Measurements from ENCODE around the gene SUMF1. TPM values are rescaled to one million over a fixed set of nuclear protein-coding genes. Genes with fewer than 3 reads are reported as not detected.

The SUMF1 gene
- total RNA-seq, 1 donor from 2014 or later, result 27.9 TPM

GRCh38 chr3:4359805-4360502, 107.1 kb downstream of the SUMF1 start:
- Mint-ChIP-seq H3K9me3 (no peaks in the 10 kb centered on the region), H3K27me3 (no peaks in the 10 kb centered on the region), H3K27ac (no peak overlapping the region)

GRCh38 chr3:4358273-4358672, 108.8 kb downstream of the SUMF1 start:
- H3K36me3 Mint-ChIP-seq, result peaks cover 12% of the 10 kb centered on the region
- no peaks in the 10 kb centered on the region for H3K9me3 Mint-ChIP-seq
- no peak for DNase-seq (ENCODE audit: extremely low spot score, unreplicated experiment)
- H3K4me1 Mint-ChIP-seq (ENCODE audit: unreplicated experiment), result peaks cover 25% of the 10 kb centered on the region
- H3K27ac Mint-ChIP-seq, result peak overlapping the region; percentile 66
- H3K4me3 Mint-ChIP-seq, result no peak overlapping the region
- no peaks in the 10 kb centered on the region for H3K27me3 Mint-ChIP-seq
- TF ChIP-seq, protein P1, sequence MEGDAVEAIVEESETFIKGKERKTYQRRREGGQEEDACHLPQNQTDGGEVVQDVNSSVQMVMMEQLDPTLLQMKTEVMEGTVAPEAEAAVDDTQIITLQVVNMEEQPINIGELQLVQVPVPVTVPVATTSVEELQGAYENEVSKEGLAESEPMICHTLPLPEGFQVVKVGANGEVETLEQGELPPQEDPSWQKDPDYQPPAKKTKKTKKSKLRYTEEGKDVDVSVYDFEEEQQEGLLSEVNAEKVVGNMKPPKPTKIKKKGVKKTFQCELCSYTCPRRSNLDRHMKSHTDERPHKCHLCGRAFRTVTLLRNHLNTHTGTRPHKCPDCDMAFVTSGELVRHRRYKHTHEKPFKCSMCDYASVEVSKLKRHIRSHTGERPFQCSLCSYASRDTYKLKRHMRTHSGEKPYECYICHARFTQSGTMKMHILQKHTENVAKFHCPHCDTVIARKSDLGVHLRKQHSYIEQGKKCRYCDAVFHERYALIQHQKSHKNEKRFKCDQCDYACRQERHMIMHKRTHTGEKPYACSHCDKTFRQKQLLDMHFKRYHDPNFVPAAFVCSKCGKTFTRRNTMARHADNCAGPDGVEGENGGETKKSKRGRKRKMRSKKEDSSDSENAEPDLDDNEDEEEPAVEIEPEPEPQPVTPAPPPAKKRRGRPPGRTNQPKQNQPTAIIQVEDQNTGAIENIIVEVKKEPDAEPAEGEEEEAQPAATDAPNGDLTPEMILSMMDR (conservative IDR thresholded peaks at IDR 0.05), result no peak

More at GRCh38 chr3:4359805-4360502, 107.1 kb downstream of the SUMF1 start:
- Mint-ChIP-seq H3K36me3 (peaks cover 12% of the 10 kb centered on the region), H3K4me1 (ENCODE audit: unreplicated experiment) (peaks cover 18% of the 10 kb centered on the region), H3K4me3 (no peak overlapping the region)
- no peak for DNase-seq (ENCODE audit: extremely low spot score, unreplicated experiment)
- TF ChIP-seq, protein P1 (conservative IDR thresholded peaks at IDR 0.05), result no peak

- TF ChIP-seq, protein P1 (conservative IDR thresholded peaks at IDR 0.05), result no peak
- H3K4me3 Mint-ChIP-seq, result no peak overlapping the region
- H3K36me3 Mint-ChIP-seq, result peaks cover 4% of the 10 kb centered on the region
- H3K27me3 Mint-ChIP-seq, result no peaks in the 10 kb centered on the region
- DNase-seq (ENCODE audit: extremely low spot score, unreplicated experiment), result no peak
- H3K27ac Mint-ChIP-seq, result no peak overlapping the region
- no peaks in the 10 kb centered on the region for H3K9me3 Mint-ChIP-seq
- H3K4me1 Mint-ChIP-seq (ENCODE audit: unreplicated experiment), result peaks cover 31% of the 10 kb centered on the region
These were observed 110.3 kb downstream of the SUMF1 start for GRCh38 chr3:4356546-4357410.

GRCh38 chr3:4356220-4356540, 110.9 kb downstream of the SUMF1 start:
- no peak overlapping the region for H3K4me3 Mint-ChIP-seq
- peaks cover 4% of the 10 kb centered on the region for H3K36me3 Mint-ChIP-seq
- H3K27ac Mint-ChIP-seq, result no peak overlapping the region
- TF ChIP-seq, protein P1 (conservative IDR thresholded peaks at IDR 0.05), result no peak
- H3K4me1 Mint-ChIP-seq (ENCODE audit: unreplicated experiment), result peaks cover 31% of the 10 kb centered on the region
- DNase-seq (ENCODE audit: extremely low spot score, unreplicated experiment), result no peak
- no peaks in the 10 kb centered on the region for H3K27me3 Mint-ChIP-seq
- H3K9me3 Mint-ChIP-seq, result no peaks in the 10 kb centered on the region

DNA sequence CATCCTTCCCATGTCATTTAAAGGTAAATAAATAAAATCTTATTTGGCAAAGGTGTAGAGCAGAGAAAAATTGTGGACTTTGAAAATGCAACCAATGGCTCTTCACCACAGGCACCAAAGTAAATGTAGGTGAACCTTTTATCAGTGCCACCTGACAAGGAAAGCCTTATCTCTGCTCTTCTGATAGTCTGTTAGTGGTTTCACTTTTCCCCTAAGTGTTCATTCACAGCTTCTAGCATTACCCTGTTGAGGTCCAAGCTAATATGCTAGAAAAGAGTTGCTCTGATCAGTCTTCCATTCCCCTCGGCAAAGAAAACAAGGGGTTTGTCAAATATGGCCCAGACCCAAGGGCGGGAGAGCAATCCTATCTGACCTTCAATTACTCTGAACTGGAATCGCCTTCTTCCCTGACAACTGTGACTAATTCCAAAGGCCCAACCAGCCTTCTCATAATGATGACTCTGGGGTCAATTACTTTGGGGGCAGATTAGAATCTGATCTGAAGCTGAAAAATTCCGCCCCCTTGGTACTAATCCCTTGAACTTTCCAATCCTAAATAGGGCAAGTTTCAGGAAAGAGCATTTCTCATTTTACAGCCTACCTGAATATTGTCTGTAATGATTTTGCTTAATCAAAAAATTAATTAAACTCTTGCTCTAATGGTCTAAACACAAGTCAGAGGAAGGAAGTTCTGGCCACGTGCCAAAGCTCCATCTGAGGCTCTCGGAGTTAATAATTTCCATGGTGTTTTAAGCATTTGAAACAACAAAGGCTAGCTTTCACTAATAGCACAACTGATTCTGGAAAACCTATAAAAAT, 111.5 kb downstream of the SUMF1 start:
- Mint-ChIP-seq H3K4me1 (ENCODE audit: unreplicated experiment) (peaks cover 36% of the 10 kb centered on the region), H3K27ac (peak overlapping the region; percentile 22)

More for the DNA sequence above, 111.5 kb downstream of the SUMF1 start:
- Mint-ChIP-seq H3K27me3 (no peaks in the 10 kb centered on the region), H3K9me3 (no peaks in the 10 kb centered on the region), H3K4me3 (peak overlapping the region; percentile 68), H3K36me3 (peaks cover 4% of the 10 kb centered on the region)
- TF ChIP-seq, protein P1 (conservative IDR thresholded peaks at IDR 0.05), result no peak
- DNase-seq (ENCODE audit: extremely low spot score, unreplicated experiment), result no peak

Data from type B pancreatic cell (in vitro differentiated cells).